ENCODE results near the gene PLXND1. TPM values are rescaled to one million over a fixed set of nuclear protein-coding genes. Genes with fewer than 3 reads are reported as not detected.

Gene PLXND1
- total RNA-seq, 1 donor from 2014 or later = 233 TPM

DNA sequence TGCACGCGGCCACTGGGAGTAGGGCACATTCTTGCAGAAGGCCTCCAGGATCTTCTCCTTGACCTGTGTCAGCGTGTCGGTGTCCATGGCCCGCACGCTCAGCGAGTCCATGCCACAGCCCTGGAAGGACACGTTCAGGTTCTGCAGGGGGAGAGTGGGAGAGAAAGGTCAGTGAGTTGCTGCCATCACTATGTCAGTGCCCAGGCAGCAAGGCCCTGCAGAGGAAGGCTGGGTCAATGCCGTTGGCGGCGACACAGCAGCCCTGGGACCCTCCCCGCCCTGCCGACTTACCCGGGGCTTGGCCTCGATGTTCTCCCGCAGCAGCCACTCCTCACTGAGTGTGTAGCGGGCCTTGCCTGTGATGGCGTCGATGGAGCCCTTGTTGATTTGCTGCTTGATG is 43.7 kb downstream of the PLXND1 start:
- Histone ChIP-seq H3K4me3 (no peak overlapping the region), H3K9me3 (no peaks in the 10 kb centered on the region), H3K27ac (no peak overlapping the region), H3K27me3 (ENCODE audit: low read depth) (no peaks in the 10 kb centered on the region), H3K36me3 (peaks cover 98% of the 10 kb centered on the region), H3K4me1 (peaks cover 85% of the 10 kb centered on the region)
- intact Hi-C loops (cut with DNase I) = no loop called here
- TF ChIP-seq, protein P1, sequence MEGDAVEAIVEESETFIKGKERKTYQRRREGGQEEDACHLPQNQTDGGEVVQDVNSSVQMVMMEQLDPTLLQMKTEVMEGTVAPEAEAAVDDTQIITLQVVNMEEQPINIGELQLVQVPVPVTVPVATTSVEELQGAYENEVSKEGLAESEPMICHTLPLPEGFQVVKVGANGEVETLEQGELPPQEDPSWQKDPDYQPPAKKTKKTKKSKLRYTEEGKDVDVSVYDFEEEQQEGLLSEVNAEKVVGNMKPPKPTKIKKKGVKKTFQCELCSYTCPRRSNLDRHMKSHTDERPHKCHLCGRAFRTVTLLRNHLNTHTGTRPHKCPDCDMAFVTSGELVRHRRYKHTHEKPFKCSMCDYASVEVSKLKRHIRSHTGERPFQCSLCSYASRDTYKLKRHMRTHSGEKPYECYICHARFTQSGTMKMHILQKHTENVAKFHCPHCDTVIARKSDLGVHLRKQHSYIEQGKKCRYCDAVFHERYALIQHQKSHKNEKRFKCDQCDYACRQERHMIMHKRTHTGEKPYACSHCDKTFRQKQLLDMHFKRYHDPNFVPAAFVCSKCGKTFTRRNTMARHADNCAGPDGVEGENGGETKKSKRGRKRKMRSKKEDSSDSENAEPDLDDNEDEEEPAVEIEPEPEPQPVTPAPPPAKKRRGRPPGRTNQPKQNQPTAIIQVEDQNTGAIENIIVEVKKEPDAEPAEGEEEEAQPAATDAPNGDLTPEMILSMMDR (IDR thresholded peaks at IDR 0.05) = no peak
- DNase-seq = no peak
- ATAC-seq = no peak

DNA sequence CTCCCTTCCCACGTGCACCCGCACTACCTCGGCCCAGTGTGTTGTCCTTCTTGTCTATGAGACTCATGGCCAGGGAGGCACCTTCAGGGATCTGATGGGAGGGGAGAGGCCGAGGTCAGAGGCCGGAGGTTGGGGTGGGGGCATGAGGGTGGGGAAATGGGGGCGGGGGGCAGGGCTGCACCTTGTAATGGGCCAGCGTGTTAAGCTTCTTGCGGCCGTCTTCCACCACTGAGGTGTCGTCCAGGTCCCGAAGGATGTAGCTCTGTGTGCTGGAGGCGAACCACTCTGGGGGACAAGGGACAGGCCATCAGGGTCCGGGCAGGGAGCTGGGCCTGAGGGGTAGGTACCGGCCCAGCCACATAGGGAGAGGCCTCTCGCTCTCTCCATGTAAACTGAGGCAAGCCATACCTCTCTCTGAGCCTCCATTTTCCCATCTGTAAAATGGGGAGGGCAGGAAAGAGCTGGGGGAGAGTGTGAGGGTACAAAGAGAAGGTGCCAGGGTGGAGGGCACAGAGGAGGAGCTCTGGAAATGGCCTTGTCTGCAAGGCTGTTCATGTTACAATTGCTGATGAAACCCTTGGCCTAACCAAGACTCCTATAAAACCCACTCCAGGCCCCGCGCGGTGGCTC is 44.7 kb downstream of the PLXND1 start:
- TF ChIP-seq, protein P1 (IDR thresholded peaks at IDR 0.05) = no peak
- peaks cover 77% of the 10 kb centered on the region for H3K4me1 ChIP-seq
- DNase-seq = no peak
- no peaks in the 10 kb centered on the region for H3K27me3 ChIP-seq (ENCODE audit: low read depth)
- H3K9me3 ChIP-seq = no peaks in the 10 kb centered on the region
- no peak overlapping the region for H3K4me3 ChIP-seq
- H3K27ac ChIP-seq = peak overlapping the region; percentile 68
- ATAC-seq = no peak
- intact Hi-C loops (cut with DNase I) = no loop called here
- peaks cover 98% of the 10 kb centered on the region for H3K36me3 ChIP-seq

- Histone ChIP-seq H3K4me3 (no peak overlapping the region), H3K36me3 (peaks cover 98% of the 10 kb centered on the region), H3K9me3 (no peaks in the 10 kb centered on the region), H3K27me3 (ENCODE audit: low read depth) (no peaks in the 10 kb centered on the region), H3K4me1 (peaks cover 72% of the 10 kb centered on the region), H3K27ac (peak overlapping the region; percentile 68)
- DNase-seq (peak; percentile 82), ATAC-seq (peak; percentile 66 to 77)
- TF ChIP-seq, protein P1 (IDR thresholded peaks at IDR 0.05) = no peak
- intact Hi-C loops (cut with DNase I) = no loop called here
These were observed 45.4 kb downstream of the PLXND1 start for GRCh38 chr3:129560911-129561594.

DNA sequence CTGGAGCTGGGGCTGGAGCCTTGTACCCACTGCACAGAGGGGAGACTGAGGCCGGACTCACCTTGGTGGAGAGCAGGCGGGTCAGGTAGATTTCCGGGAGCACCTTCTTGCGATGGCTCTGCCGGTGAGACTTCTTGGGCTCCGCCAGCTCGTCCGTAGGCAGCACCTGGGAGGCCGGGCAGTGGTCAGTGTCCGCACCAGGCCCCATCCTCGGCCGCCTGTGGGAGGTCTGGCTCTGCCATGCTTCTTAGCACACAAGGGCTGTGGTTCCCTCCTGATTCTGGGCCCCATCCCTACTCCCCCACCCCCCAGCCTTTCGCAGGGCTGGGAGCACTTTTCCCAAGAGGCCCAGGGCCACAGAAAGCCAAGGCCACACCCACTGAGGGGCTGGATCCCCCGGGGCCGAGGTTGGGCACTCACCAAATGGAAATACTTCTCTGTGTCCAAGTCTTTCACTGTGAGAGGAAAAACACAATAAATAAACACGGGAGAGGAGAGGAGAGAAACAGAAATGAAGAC is 46.1 kb downstream of the PLXND1 start:
- Histone ChIP-seq H3K36me3 (peaks cover 98% of the 10 kb centered on the region), H3K9me3 (no peaks in the 10 kb centered on the region), H3K4me3 (no peak overlapping the region), H3K27me3 (ENCODE audit: low read depth) (no peaks in the 10 kb centered on the region), H3K4me1 (peaks cover 72% of the 10 kb centered on the region), H3K27ac (peak overlapping the region; percentile 68)
- no peak for ATAC-seq
- TF ChIP-seq, protein P1 (IDR thresholded peaks at IDR 0.05) = no peak
- no peak for DNase-seq
- intact Hi-C loops (cut with DNase I) = no loop called here

- TF ChIP-seq, protein P1 (IDR thresholded peaks at IDR 0.05) = no peak
- Histone ChIP-seq H3K36me3 (peaks cover 94% of the 10 kb centered on the region), H3K27me3 (ENCODE audit: low read depth) (no peaks in the 10 kb centered on the region), H3K9me3 (no peaks in the 10 kb centered on the region), H3K4me3 (no peak overlapping the region), H3K27ac (peak overlapping the region; percentile 68), H3K4me1 (peaks cover 72% of the 10 kb centered on the region)
- DNase-seq = no peak
- intact Hi-C loops (cut with DNase I) = no loop called here
- no peak for ATAC-seq
These were observed 46.9 kb downstream of the PLXND1 start for GRCh38 chr3:129559565-129560079.

Data from lower lobe of right lung (tissue), 2 donors.